SK-N-SH treated with all-trans-retinoic acid at 6 μM for 48 hours (cell line): ENCODE results near the gene ARID5A.

Source experiments
- ATAC-seq: fragments of 200-7000 bp; cut with Tn5 transposase; 3 replicates; pipeline ENCODE4 v1.9.1; 2020; ENCODE audit warnings: mild to moderate bottlenecking, moderate library complexity
- ARNTL ChIP-seq: fragments of 450-650 bp; formaldehyde crosslinking; IDR thresholded peaks from 2 replicates; pipeline ENCODE4 v1.5.0; 2020; ENCODE audit warnings: low read depth, mild to moderate bottlenecking, moderate library complexity, borderline replicate concordance
- BACH2 ChIP-seq: fragments of 250-450 bp; sonication (Bioruptor Pico); IDR thresholded peaks from 2 replicates; pipeline ENCODE4 v1.9.0; 2021; ENCODE audit warnings: mild to moderate bottlenecking, borderline replicate concordance
- CREB5 ChIP-seq: fragments of 250-450 bp; sonication (Bioruptor Pico); IDR thresholded peaks from 2 replicates; pipeline ENCODE4 v1.5.1; 2020; ENCODE audit warnings: low read depth, mild to moderate bottlenecking, moderate library complexity
- CSDC2 ChIP-seq: fragments of 250-450 bp; sonication (Bioruptor Pico); IDR thresholded peaks from 2 replicates; pipeline ENCODE4 v1.5.0; 2020; ENCODE audit warnings: mild to moderate bottlenecking, moderate library complexity
- ESRRG ChIP-seq: fragments of 250-450 bp; sonication (Bioruptor Pico); IDR thresholded peaks from 2 replicates; pipeline ENCODE4 v1.6.1; 2021; ENCODE audit warnings: mild to moderate bottlenecking
- GLIS3 ChIP-seq: fragments of 250-450 bp; sonication (Bioruptor Pico); IDR thresholded peaks from 2 replicates; pipeline ENCODE4 v1.5.0; 2020; ENCODE audit warnings: mild to moderate bottlenecking, moderate library complexity
- ISL1 ChIP-seq: fragments of 250-450 bp; sonication (Bioruptor Pico); IDR thresholded peaks from 2 replicates; pipeline ENCODE4 v2.1.2; 2022; ENCODE audit warnings: mild to moderate bottlenecking, moderate library complexity
- OSR1 ChIP-seq: fragments of 250-450 bp; sonication (Bioruptor Pico); IDR thresholded peaks from 2 replicates; pipeline ENCODE4 v1.8.0; 2022; ENCODE audit warnings: moderate library complexity, mild to moderate bottlenecking, inconsistent platforms
- PATZ1 ChIP-seq: fragments of 250-450 bp; sonication (Bioruptor Pico); IDR thresholded peaks from 2 replicates; pipeline ENCODE4 v1.8.0; 2020; ENCODE audit warnings: mild to moderate bottlenecking, moderate library complexity, borderline replicate concordance
- POU6F1 ChIP-seq: fragments of 250-450 bp; sonication (Bioruptor Pico); IDR thresholded peaks from 2 replicates; pipeline ENCODE4 v1.8.0; 2021; ENCODE audit warnings: low read depth, mild to moderate bottlenecking, moderate library complexity, borderline replicate concordance
- PPARA ChIP-seq: fragments of 250-450 bp; sonication (Bioruptor Pico); IDR thresholded peaks from 2 replicates; pipeline ENCODE4 v1.5.0; 2020; ENCODE audit warnings: mild to moderate bottlenecking, borderline replicate concordance
- RARB ChIP-seq: fragments of 250-450 bp; sonication (Bioruptor Pico); IDR thresholded peaks from 2 replicates; pipeline ENCODE4 v1.8.0; 2021; ENCODE audit warnings: mild to moderate bottlenecking, moderate library complexity
- SNAI2 ChIP-seq: fragments of 250-450 bp; sonication (Bioruptor Pico); IDR thresholded peaks from 2 replicates; pipeline ENCODE4 v1.5.0; 2020; ENCODE audit warnings: mild to moderate bottlenecking, moderate library complexity
- TCF4 ChIP-seq: fragments of 250-450 bp; sonication (Bioruptor Pico); IDR thresholded peaks from 2 replicates; pipeline ENCODE4 v1.8.0; 2021; ENCODE audit warnings: mild to moderate bottlenecking, moderate library complexity, borderline replicate concordance
- TOX ChIP-seq: fragments of 250-450 bp; sonication (Bioruptor Pico); IDR thresholded peaks from 2 replicates; pipeline ENCODE4 v1.8.0; 2021; ENCODE audit warnings: mild to moderate bottlenecking, moderate library complexity, borderline replicate concordance
- ZC3H10 ChIP-seq: fragments of 250-450 bp; sonication (Bioruptor Pico); IDR thresholded peaks from 2 replicates; pipeline ENCODE4 v1.5.1; 2021; ENCODE audit warnings: mild to moderate bottlenecking, moderate library complexity
- ZFP3 ChIP-seq: fragments of 250-450 bp; sonication (Bioruptor Pico); IDR thresholded peaks from 2 replicates; pipeline ENCODE4 v1.5.0; 2020; ENCODE audit warnings: mild to moderate bottlenecking, moderate library complexity
- ZFP30 ChIP-seq: fragments of 450-650 bp; formaldehyde crosslinking; IDR thresholded peaks from 2 replicates; pipeline ENCODE4 v1.5.0; 2022; ENCODE audit warnings: mild to moderate bottlenecking, moderate library complexity
- ZNF565 ChIP-seq: fragments of 450-650 bp; formaldehyde crosslinking; conservative IDR thresholded peaks from 2 replicates; pipeline ENCODE4 v1.5.0; 2020; ENCODE audit warnings: low read depth, mild to moderate bottlenecking, moderate library complexity
- ZNF70 ChIP-seq: fragments of 450-650 bp; formaldehyde crosslinking; IDR thresholded peaks from 2 replicates; pipeline ENCODE4 v1.5.0; 2020; ENCODE audit warnings: mild to moderate bottlenecking, moderate library complexity
- ZNF8 ChIP-seq: fragments of 450-650 bp; formaldehyde crosslinking; IDR thresholded peaks from 2 replicates; pipeline ENCODE4 v1.5.0; 2020; ENCODE audit warnings: mild to moderate bottlenecking, moderate library complexity
- TF ChIP-seq, protein P1 (sequence below): fragments of 250-450 bp; sonication (Bioruptor Pico); IDR thresholded peaks from 2 replicates; pipeline ENCODE4 v1.5.0; 2020; ENCODE audit warnings: mild to moderate bottlenecking, moderate library complexity
- TF ChIP-seq, protein P2 (sequence below): fragments of 250-450 bp; sonication (Bioruptor Pico); IDR thresholded peaks from 2 replicates; pipeline ENCODE4 v1.5.1; 2021; ENCODE audit warnings: mild to moderate bottlenecking, moderate library complexity

ARID5A gene

DNA sequence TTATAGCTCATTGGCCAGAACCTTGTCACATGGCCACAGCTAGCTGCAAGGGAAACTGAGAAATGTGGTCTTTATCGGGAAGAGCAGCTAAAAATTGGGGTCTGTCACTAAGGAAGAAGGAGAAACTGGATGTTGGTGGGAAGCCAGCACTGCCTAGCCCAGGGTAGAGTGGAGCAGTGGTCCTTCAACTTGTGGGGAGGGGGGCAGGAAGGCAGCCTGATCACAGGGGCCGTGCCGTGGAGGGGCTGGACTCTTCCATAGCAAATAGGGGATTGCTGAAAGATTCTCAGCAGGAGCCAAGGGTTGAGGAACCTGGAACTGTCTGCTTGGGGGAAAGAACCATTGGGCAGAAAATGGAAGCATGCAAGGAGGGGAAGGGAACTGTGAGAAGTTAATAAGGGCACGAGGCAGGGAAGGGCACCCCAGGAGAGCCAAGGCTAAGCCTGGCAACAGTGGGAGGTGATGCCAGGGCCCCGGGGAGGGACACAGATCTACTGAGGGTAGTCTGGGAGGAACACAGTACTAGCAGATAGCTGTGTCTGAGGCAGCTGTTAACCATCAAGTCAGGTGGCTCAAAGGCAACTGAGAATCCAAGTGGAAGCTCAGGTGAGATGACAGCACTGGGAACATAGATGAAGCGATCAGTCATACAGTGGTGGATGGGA lies 25.5 kb upstream of the ARID5A start:
- ATAC-seq, result no peak
- TF ChIP-seq OSR1 (CRISPR knock-in tag), result no peak
- no peak for TF ChIP-seq TCF4 (CRISPR knock-in tag)
- no peak for TF ChIP-seq ZNF565
- TF ChIP-seq ZNF8 (CRISPR knock-in tag), result no peak
- no peak for TF ChIP-seq PPARA
- TF ChIP-seq BACH2 (CRISPR knock-in tag), result no peak
- TF ChIP-seq CSDC2, result no peak

- TF ChIP-seq, protein P1, sequence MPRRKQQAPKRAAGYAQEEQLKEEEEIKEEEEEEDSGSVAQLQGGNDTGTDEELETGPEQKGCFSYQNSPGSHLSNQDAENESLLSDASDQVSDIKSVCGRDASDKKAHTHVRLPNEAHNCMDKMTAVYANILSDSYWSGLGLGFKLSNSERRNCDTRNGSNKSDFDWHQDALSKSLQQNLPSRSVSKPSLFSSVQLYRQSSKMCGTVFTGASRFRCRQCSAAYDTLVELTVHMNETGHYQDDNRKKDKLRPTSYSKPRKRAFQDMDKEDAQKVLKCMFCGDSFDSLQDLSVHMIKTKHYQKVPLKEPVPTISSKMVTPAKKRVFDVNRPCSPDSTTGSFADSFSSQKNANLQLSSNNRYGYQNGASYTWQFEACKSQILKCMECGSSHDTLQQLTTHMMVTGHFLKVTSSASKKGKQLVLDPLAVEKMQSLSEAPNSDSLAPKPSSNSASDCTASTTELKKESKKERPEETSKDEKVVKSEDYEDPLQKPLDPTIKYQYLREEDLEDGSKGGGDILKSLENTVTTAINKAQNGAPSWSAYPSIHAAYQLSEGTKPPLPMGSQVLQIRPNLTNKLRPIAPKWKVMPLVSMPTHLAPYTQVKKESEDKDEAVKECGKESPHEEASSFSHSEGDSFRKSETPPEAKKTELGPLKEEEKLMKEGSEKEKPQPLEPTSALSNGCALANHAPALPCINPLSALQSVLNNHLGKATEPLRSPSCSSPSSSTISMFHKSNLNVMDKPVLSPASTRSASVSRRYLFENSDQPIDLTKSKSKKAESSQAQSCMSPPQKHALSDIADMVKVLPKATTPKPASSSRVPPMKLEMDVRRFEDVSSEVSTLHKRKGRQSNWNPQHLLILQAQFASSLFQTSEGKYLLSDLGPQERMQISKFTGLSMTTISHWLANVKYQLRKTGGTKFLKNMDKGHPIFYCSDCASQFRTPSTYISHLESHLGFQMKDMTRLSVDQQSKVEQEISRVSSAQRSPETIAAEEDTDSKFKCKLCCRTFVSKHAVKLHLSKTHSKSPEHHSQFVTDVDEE, result no peak
- TF ChIP-seq BACH2 (CRISPR knock-in tag) (no peak), PPARA (no peak), ZC3H10 (CRISPR knock-in tag) (no peak), ISL1 (CRISPR knock-in tag) (no peak), ZFP3 (CRISPR knock-in tag) (no peak), TOX (no peak), ZFP30 (CRISPR knock-in tag) (no peak), ARNTL (CRISPR knock-in tag) (no peak), ZNF8 (CRISPR knock-in tag) (no peak), TCF4 (CRISPR knock-in tag) (no peak), ESRRG (CRISPR knock-in tag) (no peak), CREB5 (no peak), PATZ1 (CRISPR knock-in tag) (no peak), GLIS3 (CRISPR knock-in tag) (no peak), OSR1 (CRISPR knock-in tag) (no peak), CSDC2 (no peak), RARB (CRISPR knock-in tag) (no peak)
- TF ChIP-seq, protein P2, sequence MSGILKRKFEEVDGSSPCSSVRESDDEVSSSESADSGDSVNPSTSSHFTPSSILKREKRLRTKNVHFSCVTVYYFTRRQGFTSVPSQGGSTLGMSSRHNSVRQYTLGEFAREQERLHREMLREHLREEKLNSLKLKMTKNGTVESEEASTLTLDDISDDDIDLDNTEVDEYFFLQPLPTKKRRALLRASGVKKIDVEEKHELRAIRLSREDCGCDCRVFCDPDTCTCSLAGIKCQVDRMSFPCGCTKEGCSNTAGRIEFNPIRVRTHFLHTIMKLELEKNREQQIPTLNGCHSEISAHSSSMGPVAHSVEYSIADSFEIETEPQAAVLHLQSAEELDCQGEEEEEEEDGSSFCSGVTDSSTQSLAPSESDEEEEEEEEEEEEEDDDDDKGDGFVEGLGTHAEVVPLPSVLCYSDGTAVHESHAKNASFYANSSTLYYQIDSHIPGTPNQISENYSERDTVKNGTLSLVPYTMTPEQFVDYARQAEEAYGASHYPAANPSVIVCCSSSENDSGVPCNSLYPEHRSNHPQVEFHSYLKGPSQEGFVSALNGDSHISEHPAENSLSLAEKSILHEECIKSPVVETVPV (CRISPR knock-in tag), result no peak
- TF ChIP-seq, all 23 proteins: peak for 0
- ATAC-seq, result no peak
These were observed 24.7 kb upstream of the ARID5A start for GRCh38 chr2:96511851-96512250.

DNA sequence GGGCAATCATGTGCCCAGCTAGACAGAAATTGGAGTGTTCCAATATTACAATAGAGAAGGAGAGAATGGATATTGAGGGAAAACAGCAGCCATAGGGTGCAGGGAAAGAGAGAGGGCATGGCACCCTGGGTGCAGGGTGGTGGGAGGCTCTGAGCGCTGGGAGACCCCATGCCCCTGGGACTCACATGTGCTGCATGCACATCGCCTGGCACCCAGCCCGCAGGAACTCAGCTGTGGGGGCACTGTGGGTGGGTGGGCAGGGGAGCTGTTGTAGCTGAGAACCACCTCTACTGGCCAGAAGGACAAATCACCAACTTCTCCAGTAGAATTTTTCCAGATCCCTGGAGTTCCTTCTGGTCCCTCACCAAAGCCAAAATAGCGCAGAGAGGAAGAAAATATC lies 24.2 kb upstream of the ARID5A start:
- ATAC-seq, result no peak
- TF ChIP-seq SNAI2 (no peak), ZNF8 (CRISPR knock-in tag) (no peak), ZFP3 (CRISPR knock-in tag) (no peak), POU6F1 (CRISPR knock-in tag) (no peak), TOX (no peak), TCF4 (CRISPR knock-in tag) (no peak), ESRRG (CRISPR knock-in tag) (no peak), ZNF565 (no peak), ZFP30 (CRISPR knock-in tag) (no peak), CSDC2 (no peak), ZNF70 (CRISPR knock-in tag) (no peak), ARNTL (CRISPR knock-in tag) (no peak)
- TF ChIP-seq, protein P2 (CRISPR knock-in tag), result no peak
- TF ChIP-seq, protein P1, result no peak
